Vagina (tissue), 2 donors: Measurements from ENCODE around the gene SLC43A1.

Source experiments
- CTCF ChIP-seq, 3 experiments: fragments of 450-650 bp in 2 of 3; fragments of 200-600 bp in 1 of 3; sonication (generic) in 1 of 3; IDR thresholded peaks; one replicate each; pipeline ENCODE4 v1.5.1; 2017 to 2019; ENCODE audit warnings: antibody characterized with exemption in 3 of 3, mild to moderate bottlenecking in 2 of 3, moderate library complexity in 2 of 3
- POLR2AphosphoS5 ChIP-seq, 2 donors: sonication (generic); formaldehyde crosslinking; IDR thresholded peaks; one replicate each; pipeline ENCODE4 v1.9.0; 2017; ENCODE audit warnings: antibody characterized with exemption in 2 of 2, mild to moderate bottlenecking in 2 of 2, low read depth in 1 of 2; ENCODE audit not compliant: insufficient read depth in 1 of 2

DNA sequence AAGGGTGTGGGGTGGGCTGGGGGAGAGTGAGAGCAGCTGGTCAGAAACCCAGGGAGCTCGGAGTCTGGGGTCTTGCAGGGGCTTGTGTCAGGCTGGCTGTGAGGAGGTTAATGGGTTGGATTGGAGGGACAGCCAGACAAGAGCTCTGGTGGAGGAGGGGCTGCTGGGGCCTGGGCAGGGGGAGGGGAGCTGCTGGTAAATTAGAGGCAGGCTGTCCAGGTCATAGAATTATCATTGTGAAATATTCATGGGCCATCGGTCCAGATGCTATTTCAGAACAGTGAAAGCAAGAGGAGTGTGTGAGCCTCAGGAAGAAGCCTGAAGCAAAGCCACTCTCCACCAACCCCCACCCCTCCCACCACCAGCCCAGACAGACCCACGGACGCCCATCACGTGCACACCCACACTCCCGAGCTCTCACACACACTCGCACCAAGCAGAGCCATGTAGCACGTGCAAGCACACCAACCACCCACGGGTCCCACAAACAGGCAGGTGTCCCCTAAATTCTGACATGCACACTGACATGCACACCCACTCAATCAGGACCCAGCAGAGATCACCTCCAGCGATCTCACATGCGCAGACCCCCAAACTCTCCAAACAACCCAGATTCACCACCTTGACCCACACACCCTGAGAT is 36.4 kb downstream of the SLC43A1 start:
- TF ChIP-seq CTCF (IDR thresholded peaks at IDR 0.05) (no peak), POLR2AphosphoS5 (IDR thresholded peaks at IDR 0.05; ENCODE audit: insufficient read depth in 1 of 2, low read depth in 1 of 2) (no peak)
